Activated effector memory CD4-positive, alpha-beta T cell treated with Interleukin-2 at 50 U/mL for 16 hours (primary cell): ENCODE results near the gene HIP1R.
"Not testable (repeated sequence)": the region's sequence is repeated elsewhere in the genome, so short reads cannot be mapped to it uniquely, and the experiment has no call there.

Experiments
- DNase-seq: peaks from one replicate; pipeline ENCODE4 v3.0.0-alpha.2; 2020

The HIP1R gene

DNA sequence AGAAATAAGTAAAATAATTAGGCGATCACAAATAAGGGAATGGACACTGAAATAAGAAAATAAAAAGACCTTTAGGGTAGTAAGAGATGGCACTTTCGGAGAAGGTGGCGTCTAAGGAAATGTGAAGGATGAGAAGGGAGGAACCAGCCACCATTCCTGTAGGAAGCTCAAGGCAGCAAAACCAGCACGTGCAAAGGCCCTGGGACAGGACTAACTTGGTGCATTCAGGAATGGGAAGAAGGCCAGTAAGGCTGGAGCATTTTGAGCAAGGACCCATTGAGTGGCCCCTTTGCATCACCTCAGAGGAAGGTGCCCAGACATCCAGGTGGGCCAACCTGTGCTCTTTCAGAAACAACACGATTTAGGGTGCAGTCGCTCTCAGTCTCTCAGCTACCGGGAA is 61.4 kb downstream of the HIP1R start:
- no peak for DNase-seq

DNA sequence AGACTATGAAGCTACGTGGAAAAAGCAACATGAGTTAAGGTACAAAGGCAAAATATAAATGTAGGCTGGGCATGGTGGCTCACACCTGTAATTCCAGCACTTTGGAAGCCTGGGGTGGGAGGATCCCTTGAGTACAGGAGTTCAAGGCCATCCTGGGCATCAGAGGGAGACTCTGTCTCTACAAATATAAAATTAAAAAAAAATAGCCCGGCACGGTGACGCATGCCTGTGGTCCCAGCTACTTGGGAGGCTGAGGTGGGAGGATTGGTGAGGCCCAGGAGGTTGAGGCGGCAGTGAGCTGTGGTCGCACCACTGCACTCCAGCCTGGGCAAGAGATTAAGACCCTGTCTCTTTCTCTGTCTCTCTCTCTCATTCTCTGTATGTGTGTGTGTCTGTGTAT is 64.6 kb downstream of the HIP1R start:
- DNase-seq, result no peak

DNA sequence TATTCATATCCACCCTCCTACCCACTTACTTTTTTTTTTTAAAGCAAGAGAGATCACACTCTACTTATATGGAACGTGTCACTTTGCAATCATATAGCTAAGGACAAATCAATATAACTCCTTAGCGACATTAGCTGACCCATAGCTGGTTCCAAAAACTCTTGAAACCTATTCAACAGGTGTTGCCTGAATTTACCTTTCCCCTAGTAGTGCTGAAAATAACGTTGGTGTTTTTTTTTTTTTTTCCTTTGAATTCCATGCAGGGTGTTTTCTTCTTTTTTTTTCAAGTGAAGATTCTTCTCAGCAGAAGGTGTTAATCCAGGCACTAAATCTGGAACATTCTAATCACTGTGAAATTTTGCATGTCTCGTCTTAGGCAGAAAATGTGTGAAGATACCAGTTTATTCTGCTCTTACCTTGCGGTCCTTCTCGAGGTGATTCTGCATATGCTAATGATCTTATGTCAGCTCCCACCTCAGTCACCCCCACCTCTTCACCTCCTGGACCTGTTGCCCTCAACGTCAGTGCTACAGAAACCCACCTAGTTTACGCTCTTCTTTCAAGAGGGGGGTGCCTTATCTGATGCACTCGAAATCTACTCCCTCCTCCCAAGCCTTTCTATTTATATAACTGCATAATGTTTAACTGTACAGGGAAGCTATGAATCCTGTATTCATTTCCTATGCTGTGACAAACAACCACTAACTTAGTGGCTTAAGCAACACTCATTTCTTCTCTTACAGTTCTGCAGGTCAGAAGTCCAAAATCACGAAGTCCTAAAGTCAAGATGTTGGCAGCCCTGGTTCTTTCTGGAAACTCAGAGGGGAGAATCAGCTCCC is 67.8 kb downstream of the HIP1R start:
- DNase-seq, result no peak

DNA sequence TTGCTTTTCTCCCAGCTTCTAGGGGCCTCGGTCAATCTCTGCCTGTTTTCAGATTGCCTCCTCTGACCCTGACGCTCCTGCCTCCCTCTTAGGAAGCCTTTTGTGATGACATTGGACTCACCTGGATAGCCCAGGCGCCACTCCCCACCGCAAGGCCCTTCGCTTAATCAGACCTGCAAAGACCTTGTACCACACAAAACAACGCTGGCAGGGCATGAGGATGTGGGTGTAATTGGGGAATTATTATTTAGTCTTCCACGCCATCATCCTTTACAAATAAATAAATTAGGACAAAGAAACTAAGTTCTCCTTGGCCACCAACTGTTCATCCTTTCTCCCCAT is 68.4 kb downstream of the HIP1R start:
- DNase-seq, result no peak

DNA sequence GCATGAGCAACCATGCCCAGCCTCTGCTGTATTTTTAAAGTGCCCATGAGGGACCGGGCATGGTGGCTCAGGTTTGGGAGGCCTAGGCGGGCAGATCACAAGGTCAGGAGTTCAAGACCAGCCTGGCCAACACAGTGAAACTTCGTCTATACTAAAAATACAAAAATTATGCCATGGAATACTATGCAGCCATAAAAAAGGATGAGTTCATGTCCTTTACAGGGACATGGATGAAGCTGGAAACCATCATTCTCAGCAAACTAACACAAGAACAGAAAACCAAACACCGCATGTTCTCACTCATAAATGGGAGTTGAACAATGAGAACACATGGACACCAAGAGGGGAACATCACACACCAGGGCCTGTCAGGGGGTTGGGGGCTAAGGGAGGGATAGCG is 70.0 kb downstream of the HIP1R start:
- not testable (repeated sequence) for DNase-seq

DNA sequence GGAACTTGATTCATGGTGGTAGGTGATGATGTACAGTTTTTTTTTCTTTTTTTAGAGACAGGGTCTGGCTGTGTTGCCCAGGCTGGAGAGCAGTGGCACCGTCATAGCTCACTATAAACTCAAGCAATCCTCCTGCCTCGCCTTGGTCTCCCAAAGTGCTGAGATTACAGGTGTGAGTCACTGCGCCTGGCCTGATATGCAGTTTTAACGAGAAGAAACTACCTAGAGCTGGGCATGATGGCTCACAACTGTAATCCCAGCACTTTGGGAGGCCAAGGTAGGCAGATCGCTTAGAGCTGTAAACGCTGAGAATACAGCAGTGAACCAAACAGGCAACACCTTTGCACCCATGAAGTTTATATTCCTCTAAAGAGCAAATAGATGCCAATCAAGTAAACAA is 73.7 kb downstream of the HIP1R start:
- no peak for DNase-seq

DNA sequence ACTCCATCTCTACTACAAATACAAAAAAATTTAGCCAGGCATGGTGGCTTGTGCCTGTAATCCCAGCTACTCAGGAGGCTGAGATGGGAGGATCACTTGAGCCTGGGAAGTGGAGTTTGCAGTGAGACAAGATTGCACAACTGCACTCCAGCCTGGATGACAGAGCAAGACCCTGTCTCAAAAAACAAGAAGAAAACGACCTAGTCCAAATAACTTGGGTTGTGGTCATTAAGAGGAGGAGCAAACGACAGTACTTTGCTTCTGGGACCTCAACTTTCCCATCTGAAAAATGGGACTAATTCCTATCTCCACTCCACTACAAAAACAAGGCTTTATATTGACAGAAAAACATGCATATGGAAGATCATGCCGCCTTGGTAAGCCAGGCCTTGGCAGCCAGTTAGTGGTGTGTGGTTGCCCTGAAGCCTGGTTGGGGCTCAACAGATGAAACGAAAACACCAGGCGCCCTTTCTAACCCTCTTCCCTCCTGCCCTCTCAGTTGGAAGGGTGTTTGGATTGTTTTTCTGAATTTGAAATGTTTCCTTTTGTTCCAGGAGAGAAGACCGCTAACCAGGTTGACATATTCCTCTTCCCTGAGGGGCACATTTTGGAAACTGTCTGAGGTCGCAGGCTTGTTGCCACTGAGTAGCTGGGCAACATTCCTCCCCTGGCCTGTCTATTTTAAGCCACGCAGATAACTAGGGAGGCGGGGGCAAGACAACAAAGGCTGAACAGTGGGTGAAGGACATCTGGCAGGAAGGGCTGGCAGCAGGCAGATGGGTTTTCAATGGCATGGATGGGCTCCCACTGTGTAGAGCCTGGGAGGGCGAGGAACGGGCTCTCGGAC is 74.4 kb downstream of the HIP1R start:
- DNase-seq, result no peak
